BLaER1 (cell line): ENCODE measurements around the gene CFAP161.
A peak's percentile ranks its signal among the peaks of the same experiment; 100 is the strongest.
"Not testable (repeated sequence)": the region's sequence is repeated elsewhere in the genome, so short reads cannot be mapped to it uniquely, and the experiment has no call there.

Source experiments
- H3K27ac ChIP-seq: shearing (Covaris generic); formaldehyde crosslinking; 2 replicates; pipeline ENCODE4 v1.8.1; 2022
- H3K27me3 ChIP-seq: shearing (Covaris generic); formaldehyde crosslinking; 2 replicates; pipeline ENCODE4 v1.8.1; 2022
- H3K36me3 ChIP-seq: shearing (Covaris generic); formaldehyde crosslinking; 2 replicates; pipeline ENCODE4 v1.8.1; 2022
- H3K4me1 ChIP-seq: shearing (Covaris generic); formaldehyde crosslinking; 2 replicates; pipeline ENCODE4 v1.8.1; 2022
- H3K4me2 ChIP-seq: shearing (Covaris generic); formaldehyde crosslinking; 2 replicates; pipeline ENCODE4 v1.8.1; 2022
- H3K4me3 ChIP-seq: shearing (Covaris generic); formaldehyde crosslinking; 2 replicates; pipeline ENCODE4 v1.8.1; 2022
- H3K9ac ChIP-seq: shearing (Covaris generic); formaldehyde crosslinking; 2 replicates; pipeline ENCODE4 v1.8.1; 2022
- H3K9me3 ChIP-seq: shearing (Covaris generic); formaldehyde crosslinking; 2 replicates; pipeline ENCODE4 v1.8.1; 2022
- H4K20me1 ChIP-seq: shearing (Covaris generic); formaldehyde crosslinking; 2 replicates; pipeline ENCODE4 v1.8.1; 2022
- Cebpa-rat ChIP-seq: shearing (Covaris generic); IDR thresholded peaks from 2 replicates; pipeline ENCODE4 v1.8.1; 2022

CFAP161 gene

DNA sequence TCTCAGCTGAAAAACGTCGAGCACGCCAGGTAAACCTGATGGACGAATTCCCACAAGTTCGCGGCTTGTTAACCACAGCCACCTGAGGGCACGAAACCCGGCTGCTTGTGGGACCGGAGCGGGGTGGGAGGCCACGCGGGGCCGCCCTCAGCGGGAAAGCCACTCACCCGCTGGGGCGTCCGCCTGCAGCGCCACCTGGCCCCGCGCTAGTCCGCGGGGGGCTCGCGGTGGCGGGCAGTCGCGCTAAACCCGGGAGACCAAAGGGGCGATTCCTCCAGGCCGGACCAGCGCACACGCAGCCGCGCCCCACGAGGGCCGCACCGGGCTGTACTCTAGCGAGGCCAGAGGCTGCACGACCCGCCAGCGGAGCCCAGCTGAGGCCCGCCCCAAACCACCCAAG, 15.7 kb upstream of the CFAP161 start:
- no peaks in the 10 kb centered on the region for H3K27me3 ChIP-seq
- no peak overlapping the region for H3K4me3 ChIP-seq
- no peaks in the 10 kb centered on the region for H3K36me3 ChIP-seq
- no peaks in the 10 kb centered on the region for H4K20me1 ChIP-seq
- no peak overlapping the region for H3K27ac ChIP-seq
- H3K4me1 ChIP-seq, result no peaks in the 10 kb centered on the region
- no peak for TF ChIP-seq Cebpa-rat
- peaks cover 14% of the 10 kb centered on the region for H3K9me3 ChIP-seq
- no peak overlapping the region for H3K4me2 ChIP-seq
- H3K9ac ChIP-seq, result no peak overlapping the region

- H3K4me2 ChIP-seq, result no peak overlapping the region
- H3K9me3 ChIP-seq, result peaks cover 14% of the 10 kb centered on the region
- no peak overlapping the region for H3K9ac ChIP-seq
- no peaks in the 10 kb centered on the region for H4K20me1 ChIP-seq
- H3K36me3 ChIP-seq, result no peaks in the 10 kb centered on the region
- TF ChIP-seq Cebpa-rat, result no peak
- no peaks in the 10 kb centered on the region for H3K4me1 ChIP-seq
- H3K27ac ChIP-seq, result no peak overlapping the region
- H3K4me3 ChIP-seq, result no peak overlapping the region
- H3K27me3 ChIP-seq, result no peaks in the 10 kb centered on the region
These were observed 14.0 kb upstream of the CFAP161 start for GRCh38 chr15:81120069-81120468.

- Histone ChIP-seq H3K27me3 (no peaks in the 10 kb centered on the region), H3K27ac (no peak overlapping the region), H3K4me1 (no peaks in the 10 kb centered on the region), H3K9me3 (peaks cover 38% of the 10 kb centered on the region), H3K4me3 (no peak overlapping the region), H3K36me3 (no peaks in the 10 kb centered on the region), H4K20me1 (no peaks in the 10 kb centered on the region), H3K9ac (no peak overlapping the region), H3K4me2 (no peak overlapping the region)
- no peak for TF ChIP-seq Cebpa-rat
These were observed 7.2 kb upstream of the CFAP161 start for GRCh38 chr15:81126892-81127291.

DNA sequence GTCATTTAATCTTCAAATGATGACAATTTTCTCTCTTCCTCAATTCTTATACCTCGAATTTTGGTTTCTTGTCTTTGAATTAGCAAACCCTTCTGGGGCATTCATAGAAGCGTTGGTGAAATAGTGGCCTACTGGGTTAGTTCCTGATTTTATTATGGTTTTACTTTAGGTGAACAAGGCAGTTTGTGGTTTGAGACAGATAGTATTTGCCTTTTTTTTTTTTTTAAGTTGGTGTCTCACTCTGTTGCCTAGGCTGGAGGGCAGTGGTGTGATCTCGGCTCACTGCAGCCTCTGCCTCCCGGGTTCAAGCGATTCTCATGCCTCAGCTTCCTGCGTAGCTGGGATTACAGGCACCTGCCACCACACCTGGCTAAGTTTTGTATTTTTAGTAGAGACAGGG, 7.4 kb downstream of the CFAP161 start:
- H3K27me3 ChIP-seq, H4K20me1 ChIP-seq, H3K4me1 ChIP-seq, H3K9me3 ChIP-seq, H3K27ac ChIP-seq, H3K4me3 ChIP-seq, H3K9ac ChIP-seq, H3K36me3 ChIP-seq: not testable (repeated sequence)
- peak overlapping the region; percentile 22; the same call in 1 of the 2 replicates for H3K4me2 ChIP-seq

GRCh38 chr15:81146006-81146405, 11.9 kb downstream of the CFAP161 start:
- Histone ChIP-seq H3K27me3 (no peaks in the 10 kb centered on the region), H3K4me2 (no peak overlapping the region), H3K4me1 (peaks cover 6% of the 10 kb centered on the region; the same call in 1 of the 2 replicates), H3K27ac (no peak overlapping the region), H3K4me3 (no peak overlapping the region), H3K9ac (no peak overlapping the region), H3K36me3 (no peaks in the 10 kb centered on the region), H3K9me3 (no peaks in the 10 kb centered on the region), H4K20me1 (no peaks in the 10 kb centered on the region)
- TF ChIP-seq Cebpa-rat, result no peak

DNA sequence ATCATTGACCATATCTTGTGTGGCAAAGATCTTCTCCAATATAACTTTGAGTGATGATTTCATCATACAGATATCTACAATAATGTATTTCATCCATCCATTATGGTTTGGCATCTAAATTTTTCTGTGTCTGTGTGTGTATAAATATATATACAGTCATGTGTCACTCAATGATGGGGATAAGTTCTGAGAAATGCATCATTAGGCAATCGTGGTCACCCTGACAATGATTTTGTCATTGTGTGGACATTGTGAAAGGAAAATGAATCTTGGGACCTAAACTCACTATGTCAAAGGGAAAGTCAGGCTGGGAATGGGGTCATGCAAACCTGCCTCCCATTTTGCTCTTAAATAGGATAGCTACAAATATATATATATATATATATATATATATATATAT, 12.4 kb downstream of the CFAP161 start:
- Histone ChIP-seq H3K9me3 (no peaks in the 10 kb centered on the region), H3K4me2 (no peak overlapping the region), H3K36me3 (no peaks in the 10 kb centered on the region), H3K4me1 (peaks cover 5% of the 10 kb centered on the region; the same call in 1 of the 2 replicates), H3K4me3 (no peak overlapping the region), H3K27ac (no peak overlapping the region), H4K20me1 (no peaks in the 10 kb centered on the region), H3K9ac (no peak overlapping the region), H3K27me3 (no peaks in the 10 kb centered on the region)
- TF ChIP-seq Cebpa-rat, result no peak

GRCh38 chr15:81151389-81151788, 17.3 kb downstream of the CFAP161 start:
- no peak for TF ChIP-seq Cebpa-rat
- no peak overlapping the region for H3K9ac ChIP-seq
- no peaks in the 10 kb centered on the region for H3K36me3 ChIP-seq
- H3K4me1 ChIP-seq, result no peaks in the 10 kb centered on the region
- no peaks in the 10 kb centered on the region for H4K20me1 ChIP-seq
- H3K4me3 ChIP-seq, result no peak overlapping the region
- no peaks in the 10 kb centered on the region for H3K27me3 ChIP-seq
- H3K9me3 ChIP-seq, result no peaks in the 10 kb centered on the region
- no peak overlapping the region for H3K27ac ChIP-seq
- no peak overlapping the region for H3K4me2 ChIP-seq

- Histone ChIP-seq H3K9ac (no peak overlapping the region), H3K27ac (no peak overlapping the region), H3K4me1 (no peaks in the 10 kb centered on the region), H3K36me3 (no peaks in the 10 kb centered on the region), H3K4me3 (no peak overlapping the region), H3K9me3 (no peaks in the 10 kb centered on the region), H4K20me1 (no peaks in the 10 kb centered on the region), H3K27me3 (no peaks in the 10 kb centered on the region), H3K4me2 (no peak overlapping the region)
- no peak for TF ChIP-seq Cebpa-rat
These were observed 18.3 kb downstream of the CFAP161 start for GRCh38 chr15:81152339-81152738.

GRCh38 chr15:81152799-81153198, 18.7 kb downstream of the CFAP161 start:
- H3K4me1 ChIP-seq, result no peaks in the 10 kb centered on the region
- H3K27ac ChIP-seq, result no peak overlapping the region
- H3K36me3 ChIP-seq, result no peaks in the 10 kb centered on the region
- no peaks in the 10 kb centered on the region for H4K20me1 ChIP-seq
- no peaks in the 10 kb centered on the region for H3K27me3 ChIP-seq
- no peak overlapping the region for H3K4me3 ChIP-seq
- H3K9me3 ChIP-seq, result no peaks in the 10 kb centered on the region
- no peak overlapping the region for H3K9ac ChIP-seq
- H3K4me2 ChIP-seq, result no peak overlapping the region
- TF ChIP-seq Cebpa-rat, result no peak

DNA sequence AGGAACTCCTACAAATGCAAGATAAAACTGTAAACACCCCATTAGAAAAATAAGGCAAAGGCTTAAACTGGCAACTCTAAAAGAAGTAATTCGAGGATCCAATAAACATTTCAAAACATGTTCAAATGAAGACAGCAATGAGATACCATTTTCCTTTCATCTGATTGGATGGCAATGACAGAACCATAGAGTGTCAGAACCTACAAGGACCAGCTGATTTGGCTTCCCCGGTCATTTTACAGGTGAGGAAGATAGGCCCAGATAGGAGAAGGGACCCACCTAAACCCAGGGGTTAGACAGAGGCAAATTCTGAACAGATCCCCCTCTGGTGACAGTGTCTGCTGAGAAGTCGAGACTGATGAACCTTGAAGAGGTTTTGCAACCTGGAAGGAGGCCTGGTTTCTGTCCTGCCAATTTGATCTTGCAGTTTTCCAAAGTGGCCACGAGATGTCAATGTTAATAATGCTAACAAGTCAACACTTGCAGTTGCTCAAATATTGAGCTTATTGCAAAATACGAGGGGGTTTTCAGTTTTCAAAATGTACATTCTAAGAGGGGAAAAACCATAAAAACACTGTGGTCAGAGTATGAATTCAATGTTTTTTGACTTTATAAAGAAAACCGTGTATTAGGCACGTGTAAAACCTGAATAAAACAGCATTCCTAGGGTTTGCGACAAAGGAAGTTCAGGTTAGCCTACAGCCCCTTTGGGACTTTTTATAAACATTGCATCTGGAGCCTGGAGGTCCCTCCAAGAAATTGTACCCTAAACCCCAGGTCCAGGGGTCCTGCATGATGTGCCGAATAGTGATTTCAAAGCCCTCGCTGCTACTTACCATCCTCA, 21.5 kb downstream of the CFAP161 start:
- no peak for TF ChIP-seq Cebpa-rat
- H4K20me1 ChIP-seq, result no peaks in the 10 kb centered on the region
- H3K27ac ChIP-seq, result no peak overlapping the region

DNA sequence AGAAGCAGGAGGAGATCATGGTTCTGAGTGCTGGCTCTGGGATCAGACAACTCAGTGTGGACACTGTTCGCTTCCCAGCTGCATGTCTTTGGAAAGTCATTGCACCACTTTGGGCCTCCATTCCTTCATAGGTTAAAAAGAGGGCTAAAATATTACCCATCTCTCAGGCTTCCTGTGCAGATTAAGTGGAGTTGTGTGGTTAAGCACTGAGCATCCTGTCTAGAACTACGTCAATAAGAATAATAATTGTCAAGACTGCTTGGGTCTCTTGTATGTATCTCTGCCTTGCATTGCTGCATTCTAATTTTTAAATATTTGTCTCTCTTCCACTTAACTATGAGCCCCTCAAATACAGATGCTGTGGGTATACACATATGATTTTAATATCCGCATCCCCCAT, 22.3 kb downstream of the CFAP161 start:
- peaks cover 11% of the 10 kb centered on the region for H3K4me1 ChIP-seq
- no peak overlapping the region for H3K4me2 ChIP-seq
- H3K9me3 ChIP-seq, result no peaks in the 10 kb centered on the region
- H3K4me3 ChIP-seq, result no peak overlapping the region
- H3K27ac ChIP-seq, result no peak overlapping the region
- H3K9ac ChIP-seq, result no peak overlapping the region
- H4K20me1 ChIP-seq, result no peaks in the 10 kb centered on the region
- no peaks in the 10 kb centered on the region for H3K36me3 ChIP-seq
- H3K27me3 ChIP-seq, result no peaks in the 10 kb centered on the region
- no peak for TF ChIP-seq Cebpa-rat

More for the DNA sequence above, 21.5 kb downstream of the CFAP161 start:
- no peaks in the 10 kb centered on the region for H3K9me3 ChIP-seq
- no peak overlapping the region for H3K9ac ChIP-seq
- no peaks in the 10 kb centered on the region for H3K27me3 ChIP-seq
- H3K36me3 ChIP-seq, result no peaks in the 10 kb centered on the region
- H3K4me2 ChIP-seq, result no peak overlapping the region
- no peak overlapping the region for H3K4me3 ChIP-seq
- H3K4me1 ChIP-seq, result peaks cover 4% of the 10 kb centered on the region
